K562 (cell line): ENCODE measurements around the gene MRPL48.

Source experiments
- BRD4 ChIP-seq: fragments of 200-600 bp; sonication (generic); IDR thresholded peaks from 2 replicates; pipeline ENCODE4 v1.6.1; 2017; ENCODE audit warnings: inconsistent platforms
- EZH2 ChIP-seq: IDR thresholded peaks from 2 replicates; pipeline ENCODE4 v1.6.1; 2012; ENCODE audit warnings: low read depth, mild to moderate bottlenecking, inconsistent platforms, low read length, borderline replicate concordance
- HCFC1 ChIP-seq: IDR thresholded peaks from 2 replicates; pipeline ENCODE4 v1.6.1; 2012; ENCODE audit warnings: low read depth, low read length, improper control_type of control experiment
- MAZ ChIP-seq, 2 experiments: fragments of 450-650 bp in 1 of 2; sonication (generic) in 1 of 2; formaldehyde crosslinking; IDR thresholded peaks in 1 of 2; conservative IDR thresholded peaks in 1 of 2; 2 replicates each; pipeline versions ENCODE4 v1.4.0 to v1.5.0; 2020; ENCODE audit warnings: mild to moderate bottlenecking in 1 of 2, missing genetic modification reagents in 1 of 2
- PHF20 ChIP-seq: fragments of 450-650 bp; IDR thresholded peaks from 2 replicates; pipeline ENCODE4 v1.6.1; 2018; ENCODE audit not compliant: partially characterized antibody
- POLR2AphosphoS5 ChIP-seq: IDR thresholded peaks from 2 replicates; pipeline ENCODE4 v1.6.1; 2011; ENCODE audit warnings: mild to moderate bottlenecking, low read depth, low read length, moderate library complexity; ENCODE audit not compliant: control insufficient read depth, insufficient read depth
- TARDBP ChIP-seq: fragments of 450-650 bp; IDR thresholded peaks from 2 replicates; pipeline ENCODE4 v1.6.1; 2016
- TF ChIP-seq, protein P1 (sequence below), 2 experiments: fragments of 450-650 bp; formaldehyde crosslinking in 1 of 2; IDR thresholded peaks; 2 replicates each; pipeline versions ENCODE4 v1.4.0 to v1.6.1; 2014 to 2020; ENCODE audit warnings: mild to moderate bottlenecking in 2 of 2, borderline replicate concordance in 1 of 2, low read depth in 1 of 2
- TF ChIP-seq, protein P2 (sequence below), 3 experiments: IDR thresholded peaks in 2 of 3; conservative IDR thresholded peaks in 1 of 3; 2 replicates each; pipeline ENCODE4 v1.5.1; 2011 to 2012; ENCODE audit warnings: low read length in 3 of 3, mild to moderate bottlenecking in 3 of 3, control low read depth in 2 of 3, improper control_type of control experiment in 1 of 3, inconsistent platforms in 1 of 3, low read depth in 1 of 3, mixed read lengths in 1 of 3, moderate library complexity in 1 of 3; ENCODE audit not compliant: insufficient read depth in 2 of 3

- no peak for TF ChIP-seq EZH2
- TF ChIP-seq MAZ (CRISPR knock-in tag; conservative IDR thresholded peaks at IDR 0.05 in 1 of 2, IDR thresholded peaks at IDR 0.05 in 1 of 2): no peak
- TF ChIP-seq, protein P1, sequence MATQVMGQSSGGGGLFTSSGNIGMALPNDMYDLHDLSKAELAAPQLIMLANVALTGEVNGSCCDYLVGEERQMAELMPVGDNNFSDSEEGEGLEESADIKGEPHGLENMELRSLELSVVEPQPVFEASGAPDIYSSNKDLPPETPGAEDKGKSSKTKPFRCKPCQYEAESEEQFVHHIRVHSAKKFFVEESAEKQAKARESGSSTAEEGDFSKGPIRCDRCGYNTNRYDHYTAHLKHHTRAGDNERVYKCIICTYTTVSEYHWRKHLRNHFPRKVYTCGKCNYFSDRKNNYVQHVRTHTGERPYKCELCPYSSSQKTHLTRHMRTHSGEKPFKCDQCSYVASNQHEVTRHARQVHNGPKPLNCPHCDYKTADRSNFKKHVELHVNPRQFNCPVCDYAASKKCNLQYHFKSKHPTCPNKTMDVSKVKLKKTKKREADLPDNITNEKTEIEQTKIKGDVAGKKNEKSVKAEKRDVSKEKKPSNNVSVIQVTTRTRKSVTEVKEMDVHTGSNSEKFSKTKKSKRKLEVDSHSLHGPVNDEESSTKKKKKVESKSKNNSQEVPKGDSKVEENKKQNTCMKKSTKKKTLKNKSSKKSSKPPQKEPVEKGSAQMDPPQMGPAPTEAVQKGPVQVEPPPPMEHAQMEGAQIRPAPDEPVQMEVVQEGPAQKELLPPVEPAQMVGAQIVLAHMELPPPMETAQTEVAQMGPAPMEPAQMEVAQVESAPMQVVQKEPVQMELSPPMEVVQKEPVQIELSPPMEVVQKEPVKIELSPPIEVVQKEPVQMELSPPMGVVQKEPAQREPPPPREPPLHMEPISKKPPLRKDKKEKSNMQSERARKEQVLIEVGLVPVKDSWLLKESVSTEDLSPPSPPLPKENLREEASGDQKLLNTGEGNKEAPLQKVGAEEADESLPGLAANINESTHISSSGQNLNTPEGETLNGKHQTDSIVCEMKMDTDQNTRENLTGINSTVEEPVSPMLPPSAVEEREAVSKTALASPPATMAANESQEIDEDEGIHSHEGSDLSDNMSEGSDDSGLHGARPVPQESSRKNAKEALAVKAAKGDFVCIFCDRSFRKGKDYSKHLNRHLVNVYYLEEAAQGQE (IDR thresholded peaks at IDR 0.05; ENCODE audit: borderline replicate concordance): no peak
- TF ChIP-seq, protein P1 (CRISPR knock-in tag; IDR thresholded peaks at IDR 0.05; ENCODE audit: low read depth): no peak
- TF ChIP-seq, protein P2, sequence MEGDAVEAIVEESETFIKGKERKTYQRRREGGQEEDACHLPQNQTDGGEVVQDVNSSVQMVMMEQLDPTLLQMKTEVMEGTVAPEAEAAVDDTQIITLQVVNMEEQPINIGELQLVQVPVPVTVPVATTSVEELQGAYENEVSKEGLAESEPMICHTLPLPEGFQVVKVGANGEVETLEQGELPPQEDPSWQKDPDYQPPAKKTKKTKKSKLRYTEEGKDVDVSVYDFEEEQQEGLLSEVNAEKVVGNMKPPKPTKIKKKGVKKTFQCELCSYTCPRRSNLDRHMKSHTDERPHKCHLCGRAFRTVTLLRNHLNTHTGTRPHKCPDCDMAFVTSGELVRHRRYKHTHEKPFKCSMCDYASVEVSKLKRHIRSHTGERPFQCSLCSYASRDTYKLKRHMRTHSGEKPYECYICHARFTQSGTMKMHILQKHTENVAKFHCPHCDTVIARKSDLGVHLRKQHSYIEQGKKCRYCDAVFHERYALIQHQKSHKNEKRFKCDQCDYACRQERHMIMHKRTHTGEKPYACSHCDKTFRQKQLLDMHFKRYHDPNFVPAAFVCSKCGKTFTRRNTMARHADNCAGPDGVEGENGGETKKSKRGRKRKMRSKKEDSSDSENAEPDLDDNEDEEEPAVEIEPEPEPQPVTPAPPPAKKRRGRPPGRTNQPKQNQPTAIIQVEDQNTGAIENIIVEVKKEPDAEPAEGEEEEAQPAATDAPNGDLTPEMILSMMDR (IDR thresholded peaks at IDR 0.05 in 2 of 3, conservative IDR thresholded peaks at IDR 0.05 in 1 of 3; ENCODE audit: insufficient read depth in 2 of 3, low read depth in 1 of 3, low read length in 3 of 3): no peak
- no peak for TF ChIP-seq BRD4
- TF ChIP-seq POLR2AphosphoS5: no peak
- no peak for TF ChIP-seq HCFC1
- no peak for TF ChIP-seq TARDBP
- no peak for TF ChIP-seq PHF20
These were observed 91.1 kb downstream of the MRPL48 start for GRCh38 chr11:73878771-73879170.
